RKO (cell line): ENCODE results near the gene TBC1D7.

Experiments
- DNase-seq: peaks from one replicate; pipeline ENCODE4 v3.0.0-alpha.2; 2016; ENCODE audit warnings: low spot score

The TBC1D7 gene

GRCh38 chr6:13272131-13273046, 55.9 kb downstream of the TBC1D7 start:
- no peak for DNase-seq

DNA sequence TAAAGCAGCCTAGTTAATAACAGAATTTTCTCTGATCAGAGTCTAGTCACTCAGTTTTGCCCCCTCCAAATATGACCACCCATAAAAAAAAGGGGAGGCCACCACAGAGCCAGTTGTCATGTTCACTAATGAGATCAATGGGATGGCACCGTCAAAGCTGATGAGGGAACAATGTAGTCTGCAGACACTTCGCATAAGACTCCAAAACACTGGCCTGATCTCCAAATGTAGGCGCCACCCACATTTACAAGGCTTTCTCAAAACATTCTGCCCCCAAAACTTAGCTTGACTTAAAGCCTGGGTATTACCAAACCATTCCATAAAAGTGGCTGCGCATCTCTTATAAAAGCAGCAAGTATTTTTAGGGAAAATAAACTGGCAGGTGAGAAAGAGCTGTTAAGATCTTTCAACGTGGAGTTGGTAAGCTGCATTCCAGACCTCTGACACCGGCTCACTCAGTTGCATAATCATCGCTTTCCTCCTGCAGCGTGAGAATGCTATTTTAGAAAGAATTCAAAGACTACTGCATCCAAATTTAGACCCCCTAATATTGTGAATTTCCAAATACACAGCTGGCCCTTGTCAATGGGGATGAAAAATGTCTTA, 59.3 kb downstream of the TBC1D7 start:
- no peak for DNase-seq

DNA sequence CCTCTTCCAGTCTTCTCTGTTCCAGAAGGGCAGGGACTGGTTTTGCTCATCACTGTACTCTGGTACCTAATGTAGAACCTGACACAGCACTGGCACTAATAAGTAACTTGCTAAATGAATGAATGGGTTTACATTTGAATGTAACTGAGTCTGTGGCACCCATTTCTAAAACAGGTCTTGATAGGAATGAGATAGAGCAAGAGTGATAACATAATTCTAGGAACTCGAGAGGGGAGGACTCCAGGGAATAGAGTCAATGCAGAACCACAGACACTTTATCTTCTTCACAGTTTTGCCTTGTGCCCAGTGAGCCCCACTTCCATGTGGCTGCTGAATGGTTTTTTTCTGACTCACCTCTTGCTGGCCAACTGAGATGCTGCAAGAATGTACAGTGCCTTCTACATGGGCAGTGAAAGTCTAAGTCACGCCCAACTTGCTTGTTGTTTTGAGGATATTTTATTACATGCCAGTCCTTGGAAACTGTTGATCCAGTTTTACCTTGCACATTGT, 61.1 kb downstream of the TBC1D7 start:
- no peak for DNase-seq

DNA sequence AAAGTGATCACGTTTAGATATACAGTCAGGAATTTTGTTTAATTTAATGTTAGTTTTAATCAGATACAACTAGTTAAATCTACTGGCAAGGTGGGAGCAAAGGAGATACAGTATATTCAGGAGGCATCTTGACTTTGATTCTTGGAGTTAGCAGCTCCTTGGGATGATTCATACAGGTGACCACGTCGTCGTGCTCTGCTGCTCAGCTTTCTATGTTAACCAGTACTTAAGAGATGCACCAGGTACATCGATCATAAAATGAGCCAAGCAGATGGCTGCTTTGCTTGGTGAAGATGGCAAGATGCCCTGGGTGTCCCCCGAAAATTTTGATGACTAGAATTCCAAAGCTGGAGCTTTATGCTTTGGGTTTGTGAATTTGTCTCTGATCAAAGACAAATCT, 64.7 kb downstream of the TBC1D7 start:
- DNase-seq = no peak

- no peak for DNase-seq
Observed at GRCh38 chr6:13262302-13263230, 65.8 kb downstream of the TBC1D7 start.

GRCh38 chr6:13261464-13261994, 66.8 kb downstream of the TBC1D7 start:
- no peak for DNase-seq

DNA sequence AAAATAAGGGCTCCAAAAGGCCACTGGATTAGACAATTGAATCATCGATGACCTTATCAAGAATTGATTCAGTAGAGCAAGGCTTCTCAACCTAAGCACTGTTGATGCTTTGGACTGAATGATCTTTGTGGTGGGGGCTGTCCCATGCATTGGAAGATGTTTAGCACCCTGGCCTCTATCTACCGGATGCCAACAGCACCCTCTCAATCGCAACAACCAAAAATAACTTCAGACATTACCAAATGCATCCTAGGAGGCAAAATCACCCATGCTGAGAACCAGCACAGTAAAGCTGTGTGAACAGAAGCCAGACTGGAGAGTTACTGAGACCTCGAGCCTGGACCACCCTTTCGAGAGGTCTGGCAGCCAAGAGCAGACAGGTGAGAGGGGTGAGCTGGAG, 67.5 kb downstream of the TBC1D7 start:
- DNase-seq = no peak

GRCh38 chr6:13260101-13260598, 68.2 kb downstream of the TBC1D7 start:
- no peak for DNase-seq

GRCh38 chr6:13259393-13259792, 68.9 kb downstream of the TBC1D7 start:
- DNase-seq = no peak

DNA sequence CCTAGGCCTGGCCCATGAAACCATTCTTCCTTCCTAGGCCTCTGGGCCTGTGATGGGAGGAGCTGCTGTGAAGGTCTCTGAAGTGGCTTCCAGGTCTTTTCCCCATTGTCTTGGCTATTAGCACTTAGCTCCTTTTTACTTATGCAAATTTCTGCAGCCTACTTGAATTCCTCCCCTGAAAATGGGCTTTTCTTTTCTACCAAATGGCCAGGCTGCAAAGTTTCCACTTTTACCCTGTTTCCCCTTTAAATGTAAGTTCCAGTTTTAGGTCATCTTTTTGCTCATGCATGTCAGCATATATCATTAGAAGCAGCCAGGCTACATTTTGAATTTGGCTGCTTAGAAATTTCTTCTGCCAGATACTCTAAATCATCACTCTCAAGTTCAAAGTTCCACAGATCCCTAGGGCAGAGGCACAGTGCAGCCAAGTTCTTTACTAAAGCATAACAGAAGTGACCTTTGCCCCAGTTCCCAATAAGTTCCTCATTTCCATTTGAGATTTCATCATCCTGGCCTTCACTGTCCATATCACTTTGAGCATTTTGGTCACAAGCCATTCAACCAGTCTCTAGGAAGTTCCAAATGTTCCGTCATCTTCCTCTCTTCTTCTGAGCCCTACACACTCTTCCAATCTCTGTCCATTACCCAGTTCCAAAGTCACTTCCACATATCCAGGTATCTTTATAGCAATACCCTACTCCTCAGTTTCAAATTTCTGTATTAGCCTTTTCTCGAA, 71.9 kb downstream of the TBC1D7 start:
- DNase-seq = no peak
